Gastrocnemius medialis (tissue), 4 donors: ENCODE measurements around the gene TRIM63. TPM values are rescaled to one million over a fixed set of nuclear protein-coding genes. Genes with fewer than 3 reads are reported as not detected.
A peak's percentile ranks its signal among the peaks of the same experiment; 100 is the strongest.

Experiments
- ATAC-seq, 2 donors: fragments of 150-250 bp; one replicate each; pipeline ENCODE4 v1.9.1; 2016
- DNase-seq, 2 donors: peaks; one replicate each; pipeline ENCODE4 v3.0.0-alpha.2; 2019
- H3K27ac ChIP-seq, 4 donors: fragments of 200-600 bp; sonication (generic); 1 replicate in 1 of 4; 2 replicates in 3 of 4; pipeline ENCODE4 v1.5.1; 2016 to 2018; ENCODE audit warnings: mild to moderate bottlenecking in 2 of 4, moderate library complexity in 1 of 4
- H3K27me3 ChIP-seq, 3 donors: fragments of 200-600 bp; sonication (generic) in 2 of 3; 1 replicate in 1 of 3; 2 replicates in 2 of 3; pipeline versions ENCODE4 v1.5.1 to v1.6.0; 2016 to 2019; ENCODE audit warnings: mild to moderate bottlenecking in 1 of 3, moderate library complexity in 1 of 3
- H3K36me3 ChIP-seq, 2 donors: fragments of 200-600 bp; sonication (generic) in 1 of 2; one replicate each; pipeline ENCODE4 v1.5.1; 2017 to 2018
- H3K4me1 ChIP-seq, 2 donors: fragments of 200-600 bp; sonication (generic) in 1 of 2; one replicate each; pipeline ENCODE4 v1.5.1; 2016 to 2017; ENCODE audit warnings: mild to moderate bottlenecking in 2 of 2
- H3K4me3 ChIP-seq, 4 donors: fragments of 200-600 bp; sonication (generic) in 3 of 4; 1 replicate in 1 of 4; 2 replicates in 3 of 4; pipeline ENCODE4 v1.5.1; 2016 to 2019; ENCODE audit warnings: mild to moderate bottlenecking in 2 of 4
- H3K9me3 ChIP-seq, 3 donors: fragments of 200-600 bp; sonication (generic) in 2 of 3; 1 replicate in 1 of 3; 2 replicates in 2 of 3; pipeline ENCODE4 v1.5.1; 2016 to 2019
- CTCF ChIP-seq, 5 experiments: fragments of 450-650 bp in 3 of 5; fragments of 200-600 bp in 2 of 5; sonication (generic) in 2 of 5; IDR thresholded peaks in 4 of 5; conservative IDR thresholded peaks in 1 of 5; 1 replicate in 4 of 5; 2 replicates in 1 of 5; pipeline ENCODE4 v1.5.1; 2016 to 2019; ENCODE audit warnings: antibody characterized with exemption in 5 of 5, mild to moderate bottlenecking in 3 of 5, moderate library complexity in 3 of 5
- POLR2A ChIP-seq, 2 donors: fragments of 450-650 bp; IDR thresholded peaks; one replicate each; pipeline ENCODE4 v1.6.1; 2017; ENCODE audit warnings: antibody characterized with exemption in 2 of 2, mild to moderate bottlenecking in 2 of 2, moderate library complexity in 2 of 2
- in situ Hi-C, 4 donors: fragments of 200-750 bp; cut with MboI; loops; one replicate each; pipeline versions ENCODE4 v1.15.0 to v1.8.0; 2017; ENCODE audit warnings: low sequenced_read_pairs in 4 of 4
- intact Hi-C: fragments of 100-400 bp; cut with DNase I; formaldehyde crosslinking; loops from one replicate; pipeline ENCODE4 v1.15.1; 2023; ENCODE audit warnings: low total_unique reads
- total RNA-seq, 4 donors: library from RNA; depleted of rRNA; stranded (reverse); fragments of >200 nt; gene quantifications; one replicate each; pipeline versions ENCODE4 v1.1.0 to v1.2.3, GENCODE V29; 2016

TRIM63 gene
- total RNA-seq, 4 donors from 2014 or later, result 1,040 to 4,298 (median 2,203) TPM

GRCh38 chr1:26029054-26029863, 38.2 kb downstream of the TRIM63 start:
- Histone ChIP-seq H3K27ac (no peak overlapping the region), H3K36me3 (no peaks in the 10 kb centered on the region), H3K9me3 (no peaks in the 10 kb centered on the region), H3K4me1 (peaks cover under 1 to 7% of the 10 kb centered on the region in 2 donors), H3K4me3 (no peak overlapping the region), H3K27me3 (no peaks in the 10 kb centered on the region)
- DNase-seq (no peak), ATAC-seq (no peak)
- intact Hi-C loops, result no loop called here
- no peak for TF ChIP-seq POLR2A (IDR thresholded peaks at IDR 0.05)
- TF ChIP-seq CTCF (IDR thresholded peaks at IDR 0.05 in 4 of 5, conservative IDR thresholded peaks at IDR 0.05 in 1 of 5), result no peak
- in situ Hi-C loops, result loop anchor here in 1 of 4 donors (25.0 kb wide), 1 partner anchor 133 kb away; the partner anchor contains the start of genes C1orf232, FAM110D, ZNF593 and ZNF593OS

- no peak for DNase-seq
- H3K4me1 ChIP-seq, result peaks cover 0 to 11% of the 10 kb centered on the region in 2 donors
- intact Hi-C loops (no loop called here), in situ Hi-C loops (loop anchor here in 1 of 4 donors (25.0 kb wide), 1 partner anchor 134 kb away; the partner anchor contains the start of genes C1orf232, FAM110D, ZNF593 and ZNF593OS)
- no peaks in the 10 kb centered on the region for H3K36me3 ChIP-seq
- no peak overlapping the region for H3K4me3 ChIP-seq
- TF ChIP-seq POLR2A (IDR thresholded peaks at IDR 0.05) (no peak), CTCF (IDR thresholded peaks at IDR 0.05 in 4 of 5, conservative IDR thresholded peaks at IDR 0.05 in 1 of 5) (no peak)
- ATAC-seq, result no peak
- H3K9me3 ChIP-seq, result no peaks in the 10 kb centered on the region
- H3K27me3 ChIP-seq, result no peaks in the 10 kb centered on the region
- H3K27ac ChIP-seq, result no peak overlapping the region
These were observed 38.9 kb downstream of the TRIM63 start for GRCh38 chr1:26028490-26028980.

GRCh38 chr1:26027716-26028489, 39.5 kb downstream of the TRIM63 start:
- no peak overlapping the region for H3K27ac ChIP-seq
- TF ChIP-seq POLR2A (IDR thresholded peaks at IDR 0.05) (no peak), CTCF (IDR thresholded peaks at IDR 0.05 in 4 of 5, conservative IDR thresholded peaks at IDR 0.05 in 1 of 5) (no peak)
- H3K4me1 ChIP-seq, result peaks cover 3 to 17% of the 10 kb centered on the region in 2 donors
- no peaks in the 10 kb centered on the region for H3K36me3 ChIP-seq
- H3K27me3 ChIP-seq, result no peaks in the 10 kb centered on the region
- ATAC-seq (no peak), DNase-seq (no peak)
- H3K4me3 ChIP-seq, result no peak overlapping the region
- in situ Hi-C loops, result loop anchor here in 1 of 4 donors (25.0 kb wide), 1 partner anchor 134 kb away; the partner anchor contains the start of genes C1orf232, FAM110D, ZNF593 and ZNF593OS
- intact Hi-C loops, result no loop called here
- H3K9me3 ChIP-seq, result no peaks in the 10 kb centered on the region

- no peak for ATAC-seq
- no peaks in the 10 kb centered on the region for H3K27me3 ChIP-seq
- TF ChIP-seq POLR2A (IDR thresholded peaks at IDR 0.05) (no peak), CTCF (IDR thresholded peaks at IDR 0.05 in 4 of 5, conservative IDR thresholded peaks at IDR 0.05 in 1 of 5) (no peak)
- peaks cover 18 to 40% of the 10 kb centered on the region in 2 donors for H3K4me1 ChIP-seq
- H3K36me3 ChIP-seq, result no peaks in the 10 kb centered on the region
- no peak for DNase-seq
- peak overlapping the region in 2 of 4 donors; percentile 56 to 82 for H3K27ac ChIP-seq
- in situ Hi-C loops, result loop anchor here in 1 of 4 donors (25.0 kb wide), 1 partner anchor 137 kb away; the partner anchor contains the start of genes C1orf232, FAM110D, ZNF593 and ZNF593OS
- H3K9me3 ChIP-seq, result no peaks in the 10 kb centered on the region
- no peak overlapping the region for H3K4me3 ChIP-seq
- intact Hi-C loops, result no loop called here
These were observed 41.9 kb downstream of the TRIM63 start for GRCh38 chr1:26025517-26025916.
